GM12878 (cell line): ENCODE data around the gene ODF2L. TPM values are rescaled to one million over a fixed set of nuclear protein-coding genes. Genes with fewer than 3 reads are reported as not detected.

Experiments used
- ATAC-seq: fragments of 200-7000 bp; cut with Tn5 transposase; 3 replicates; pipeline ENCODE4 v1.9.1; 2020; ENCODE audit warnings: mild to moderate bottlenecking, moderate library complexity
- BruUV-seq: library from RNA; stranded (reverse); fragments of 400-500 nt; replicated peaks from 2 replicates; lab custom pipeline; 2021; lab: Mats Ljungman, UMichigan
- CTCF ChIA-PET: fragments of 300-600 bp; sonication (Branson Sonifier 250); formaldehyde crosslinking; extraction: SDS; loops from one replicate; lab custom pipeline; 2021; ENCODE audit warnings: inconsistent platforms; lab: Yijun Ruan, JAX
- POLR2A ChIA-PET: fragments of 350-600 bp; formaldehyde crosslinking; extraction: SDS; loops from one replicate; lab custom pipeline; 2021; ENCODE audit warnings: inconsistent platforms; lab: Charles Lee
- RAD21 ChIA-PET: fragments of 300-600 bp; sonication (Branson Sonifier 250); formaldehyde crosslinking; loops from one replicate; lab custom pipeline; 2023; ENCODE audit warnings: antibody characterized with exemption; ENCODE audit not compliant: unreplicated experiment; lab: Charles Lee
- SMC1A ChIA-PET: fragments of 300-600 bp; sonication (Branson Sonifier 250); formaldehyde crosslinking; loops from one replicate; lab custom pipeline; 2023; ENCODE audit not compliant: unreplicated experiment, uncharacterized antibody; lab: Charles Lee
- DNase-seq: peaks from one replicate; pipeline ENCODE4 v3.0.0-alpha.2; 2011; ENCODE audit warnings: low read depth, low spot score
- FAIRE-seq: peaks from 3 replicates; lab custom pipeline; 2011; peaks lifted over from hg19 to GRCh38; lab: Jason Lieb, UNC
- H2AFZ ChIP-seq: 2 replicates; pipeline ENCODE4 v1.6.0; 2011; ENCODE audit warnings: low read depth, low read length, control low read depth; ENCODE audit not compliant: control insufficient read depth
- H3K27ac ChIP-seq: 2 replicates; pipeline ENCODE4 v1.5.1; 2011; ENCODE audit warnings: control low read depth; ENCODE audit not compliant: control insufficient read depth, insufficient read depth
- H3K27me3 ChIP-seq, 2 experiments: replicated peaks in 1 of 2; 2 replicates each; pipeline versions ENCODE4 v1.6.0 to v1.6.1; 2011; ENCODE audit warnings: low read length in 1 of 2; ENCODE audit not compliant: control insufficient read depth in 2 of 2, insufficient read depth in 2 of 2
- H3K36me3 ChIP-seq, 2 experiments: 2 replicates each; pipeline ENCODE4 v1.5.1; 2011; ENCODE audit warnings: low read length in 1 of 2; ENCODE audit not compliant: control insufficient read depth in 2 of 2, insufficient read depth in 2 of 2
- H3K4me1 ChIP-seq: 2 replicates; pipeline ENCODE4 v1.6.1; 2011; ENCODE audit warnings: mild to moderate bottlenecking, low read length, moderate library complexity, mixed read lengths; ENCODE audit not compliant: control insufficient read depth, insufficient read depth
- H3K4me2 ChIP-seq: 2 replicates; pipeline ENCODE4 v1.6.0; 2011; ENCODE audit warnings: control low read depth; ENCODE audit not compliant: control insufficient read depth, insufficient read depth
- H3K4me3 ChIP-seq: fragments of 200-600 bp; sonication (generic); 2 replicates; pipeline ENCODE4 v1.5.1; 2016
- H3K79me2 ChIP-seq: 2 replicates; pipeline ENCODE4 v1.6.0; 2011; ENCODE audit warnings: low read length; ENCODE audit not compliant: control insufficient read depth, insufficient read depth
- H3K9ac ChIP-seq: 2 replicates; pipeline ENCODE4 v1.8.0; 2011; ENCODE audit warnings: low read length, control low read depth, mixed read lengths; ENCODE audit not compliant: control insufficient read depth, insufficient read depth
- H3K9me3 ChIP-seq: replicated peaks from 3 replicates; pipeline ENCODE4 v1.5.1; 2011; ENCODE audit warnings: mild to moderate bottlenecking, low read length; ENCODE audit not compliant: control insufficient read depth, insufficient read depth
- H4K20me1 ChIP-seq: 2 replicates; pipeline ENCODE4 v1.6.0; 2011; ENCODE audit not compliant: control insufficient read depth, insufficient read depth
- ATF2 ChIP-seq: IDR thresholded peaks from 2 replicates; pipeline ENCODE4 v1.6.1; 2012; ENCODE audit warnings: low read length, inconsistent platforms
- CHD1 ChIP-seq: IDR thresholded peaks from 2 replicates; pipeline ENCODE4 v1.6.1; 2012; ENCODE audit warnings: low read depth, low read length, improper control_type of control experiment
- ELK1 ChIP-seq: IDR thresholded peaks from 2 replicates; pipeline ENCODE4 v1.6.1; 2012; ENCODE audit warnings: low read depth, low read length, improper control_type of control experiment
- MXI1 ChIP-seq: fragments of 150-350 bp; IDR thresholded peaks from 2 replicates; pipeline ENCODE4 v1.6.1; 2011; ENCODE audit warnings: low read depth, mild to moderate bottlenecking, inconsistent platforms, low read length, improper control_type of control experiment
- NBN ChIP-seq: fragments of 450-650 bp; IDR thresholded peaks from 2 replicates; pipeline ENCODE4 v1.6.1; 2016
- PRDM15 ChIP-seq: fragments of 450-650 bp; formaldehyde crosslinking; IDR thresholded peaks from 2 replicates; pipeline ENCODE4 v1.4.0; 2020; ENCODE audit warnings: mild to moderate bottlenecking, moderate library complexity
- RB1 ChIP-seq: fragments of 450-650 bp; formaldehyde crosslinking; IDR thresholded peaks from 2 replicates; pipeline ENCODE4 v1.6.1; 2017; ENCODE audit warnings: mild to moderate bottlenecking, borderline replicate concordance
- REST ChIP-seq: IDR thresholded peaks from 2 replicates; pipeline ENCODE4 v1.6.1; 2012; ENCODE audit warnings: mild to moderate bottlenecking, low read depth, low read length
- ZBTB40 ChIP-seq: fragments of 450-650 bp; IDR thresholded peaks from 2 replicates; pipeline ENCODE4 v1.6.1; 2016; ENCODE audit warnings: mild to moderate bottlenecking, moderate library complexity, borderline replicate concordance
- whole genome bisulfite sequencing: methylation state at CpG from one replicate; pipeline ENCODE4 v1.1.6; 2016; ENCODE audit warnings: low lambda C conversion rate; ENCODE audit not compliant: insufficient replicate concordance, insufficient coverage; ENCODE audit errors: missing lambda C conversion rate; 5-methylcytosine and 5-hydroxymethylcytosine counted together
- in situ Hi-C: fragments of 300-500 bp; cut with MboI; formaldehyde crosslinking; loops from 9 replicates; pipeline ENCODE4 v1.14.3; 2018; ENCODE audit warnings: mixed read lengths
- intact Hi-C: fragments of 100-400 bp; cut with micrococcal nuclease; formaldehyde crosslinking; loops from one replicate; pipeline ENCODE4 v1.14.2; 2022; ENCODE audit not compliant: unreplicated experiment
- polyA plus RNA-seq, 11 experiments: library from polyadenylated mRNA; depleted of rRNA in 4 of 11; unstranded in 6 of 11; stranded (reverse) in 5 of 11; fragments of >200 nt; fragmentation: Nextera tagmentation in 4 of 11; fragmentation: Illumina TruSeq in 1 of 11; extraction: Ambion mirVana in 4 of 11; extraction: Trizol in 1 of 11; gene quantifications; 1 replicate in 1 of 11; 2 replicates in 10 of 11; pipeline versions ENCODE4 v1.2.1 to v1.2.3, GENCODE V29; 2011 to 2016; ENCODE audit warnings: inconsistent platforms in 2 of 11, missing spikeins in 2 of 11, low read depth in 1 of 11
- total RNA-seq, 4 experiments: library from RNA; depleted of rRNA in 3 of 4; stranded (reverse); fragments of >200 nt in 3 of 4; fragmentation: Illumina TruSeq in 1 of 4; extraction: Trizol in 1 of 4; gene quantifications; 2 replicates each; pipeline versions ENCODE4 v1.2.1 to v1.2.3, GENCODE V29; 2013 to 2021

Gene ODF2L
- total and polyA plus RNA-seq, 10 of the 15 experiments (the other 5 are each of a cell fraction or from before 2014, with no cell fraction given) = 10.4 to 29.5 (median 18.5) TPM

GRCh38 chr1:86381223-86381622 lies 14.9 kb downstream of the ODF2L start:
- ChIA-PET POLR2A (no interaction called here), SMC1A (no interaction called here), RAD21 (no interaction called here), CTCF (interaction anchor here (1.1 kb wide), 1 partner anchor 92 kb away, joined by 3 read pairs; no protein-coding TSS in a partner anchor)
- FAIRE-seq = no peak
- Histone ChIP-seq H3K4me2 (peak overlapping the region; percentile 59), H3K27ac (no peak overlapping the region), H3K36me3 (no peaks in the 10 kb centered on the region; a peak in 1 of 4 replicates), H3K9me3 (peaks cover 18% of the 10 kb centered on the region; the same call in 2 of the 3 replicates), H2AFZ (no peak overlapping the region; the same call in 1 of the 2 replicates), H3K27me3 (no peaks in the 10 kb centered on the region), H3K79me2 (no peaks in the 10 kb centered on the region; the same call in 1 of the 2 replicates), H3K9ac (no peak overlapping the region), H3K4me1 (no peaks in the 10 kb centered on the region), H3K4me3 (no peak overlapping the region), H4K20me1 (no peaks in the 10 kb centered on the region)
- no TSS peak for BruUV-seq
- intact Hi-C loops = loop anchor here (1.0 to 10.0 kb wide), 6 partner anchors 306 to 944 kb away; partner anchors contain the start of genes LMO4 and SH3GLB1
- WGBS = 80% methylated on average over 4 of the region's 4 CpGs
- peak; percentile 55 for ATAC-seq
- in situ Hi-C loops = loop anchor here (5.0 to 25.0 kb wide), 3 partner anchors 121 to 706 kb away; partner anchors contain the start of gene SH3GLB1
- DNase-seq = no peak
- TF ChIP-seq MXI1 (no peak), REST (no peak), ELK1 (no peak), NBN (no peak), ATF2 (no peak), ZBTB40 (no peak), PRDM15 (CRISPR knock-in tag) (no peak), RB1 (no peak), CHD1 (no peak)
